ENCODE results near the gene ADAM10.

Gene ADAM10

GRCh38 chr15:58584789-58585461 lies 164.6 kb downstream of the ADAM10 start:
- TF ChIP-seq EZH2phosphoT487 (IDR thresholded peaks at IDR 0.05; ENCODE audit: borderline replicate concordance) (no peak), CTCF (conservative IDR thresholded peaks at IDR 0.05; ENCODE audit: low read length) (no peak)
- 0 out of 2 replicates have a peak, but pooled peaks cover 4% of the 10 kb centered on the region for H3F3A ChIP-seq (ENCODE audit: low read depth)
- no peaks in the 10 kb centered on the region for H3K9me2 ChIP-seq (replicated peaks; ENCODE audit: low read depth, low read length)
- H4K20me1 ChIP-seq (ENCODE audit: insufficient read depth, low read length, poor library complexity, severe bottlenecking), result no peaks in the 10 kb centered on the region
- H3K4me1 ChIP-seq (ENCODE audit: insufficient read depth, low read length, poor library complexity, severe bottlenecking), result peaks cover 23% of the 10 kb centered on the region
- H3K9me3 ChIP-seq (ENCODE audit: insufficient read depth, low read depth, low read length), result peaks cover 5% of the 10 kb centered on the region; the same call in 1 of the 2 replicates
- peak overlapping the region; percentile 67 for H3K4me2 ChIP-seq (ENCODE audit: low read depth, low read length, poor library complexity, severe bottlenecking)
- H3K27me3 ChIP-seq (ENCODE audit: insufficient read depth, low read length, poor library complexity, severe bottlenecking), result no peaks in the 10 kb centered on the region
- H3K4me3 ChIP-seq (ENCODE audit: low read length, poor library complexity, severe bottlenecking), result no peak overlapping the region
- H3K9ac ChIP-seq (ENCODE audit: low read depth, low read length, poor library complexity, severe bottlenecking), result peak overlapping the region; percentile 36
- no peaks in the 10 kb centered on the region for H3K36me3 ChIP-seq (ENCODE audit: insufficient read depth, low read length)
- no peaks in the 10 kb centered on the region for H3K79me2 ChIP-seq (ENCODE audit: insufficient read depth, low read length)
- H2AFZ ChIP-seq (ENCODE audit: low read length), result peak overlapping the region; percentile 29; the same call in 1 of the 2 replicates

- Histone ChIP-seq H3K9ac (ENCODE audit: low read depth, low read length, poor library complexity, severe bottlenecking) (no peak overlapping the region), H3K36me3 (ENCODE audit: insufficient read depth, low read length) (no peaks in the 10 kb centered on the region), H2AFZ (ENCODE audit: low read length) (no peak overlapping the region), H3K79me2 (ENCODE audit: insufficient read depth, low read length) (no peaks in the 10 kb centered on the region), H3K4me1 (ENCODE audit: insufficient read depth, low read length, poor library complexity, severe bottlenecking) (peaks cover 18% of the 10 kb centered on the region), H3K4me3 (ENCODE audit: low read length, poor library complexity, severe bottlenecking) (no peak overlapping the region), H3K4me2 (ENCODE audit: low read depth, low read length, poor library complexity, severe bottlenecking) (no peak overlapping the region), H3K9me3 (ENCODE audit: insufficient read depth, low read depth, low read length) (peaks cover 5% of the 10 kb centered on the region; the same call in 1 of the 2 replicates), H3K27me3 (ENCODE audit: insufficient read depth, low read length, poor library complexity, severe bottlenecking) (no peaks in the 10 kb centered on the region), H3F3A (ENCODE audit: low read depth) (no peaks in the 10 kb centered on the region), H4K20me1 (ENCODE audit: insufficient read depth, low read length, poor library complexity, severe bottlenecking) (no peaks in the 10 kb centered on the region), H3K9me2 (replicated peaks; ENCODE audit: low read depth, low read length) (no peaks in the 10 kb centered on the region)
- TF ChIP-seq CTCF (conservative IDR thresholded peaks at IDR 0.05; ENCODE audit: low read length) (no peak), EZH2phosphoT487 (IDR thresholded peaks at IDR 0.05; ENCODE audit: borderline replicate concordance) (no peak)
Observed at GRCh38 chr15:58583171-58583908, 166.2 kb downstream of the ADAM10 start.

- no peaks in the 10 kb centered on the region for H3F3A ChIP-seq (ENCODE audit: low read depth)
- H3K27me3 ChIP-seq (ENCODE audit: insufficient read depth, low read length, poor library complexity, severe bottlenecking), result no peaks in the 10 kb centered on the region
- no peak overlapping the region for H3K4me2 ChIP-seq (ENCODE audit: low read depth, low read length, poor library complexity, severe bottlenecking)
- no peak overlapping the region for H2AFZ ChIP-seq (ENCODE audit: low read length)
- no peaks in the 10 kb centered on the region for H3K36me3 ChIP-seq (ENCODE audit: insufficient read depth, low read length)
- no peaks in the 10 kb centered on the region for H3K9me2 ChIP-seq (replicated peaks; ENCODE audit: low read depth, low read length)
- no peak overlapping the region for H3K9ac ChIP-seq (ENCODE audit: low read depth, low read length, poor library complexity, severe bottlenecking)
- H3K4me3 ChIP-seq (ENCODE audit: low read length, poor library complexity, severe bottlenecking), result no peak overlapping the region
- H4K20me1 ChIP-seq (ENCODE audit: insufficient read depth, low read length, poor library complexity, severe bottlenecking), result no peaks in the 10 kb centered on the region
- H3K4me1 ChIP-seq (ENCODE audit: insufficient read depth, low read length, poor library complexity, severe bottlenecking), result peaks cover 18% of the 10 kb centered on the region
- TF ChIP-seq EZH2phosphoT487 (IDR thresholded peaks at IDR 0.05; ENCODE audit: borderline replicate concordance), result no peak
- no peak for TF ChIP-seq CTCF (conservative IDR thresholded peaks at IDR 0.05; ENCODE audit: low read length)
- H3K9me3 ChIP-seq (ENCODE audit: insufficient read depth, low read depth, low read length), result peaks cover 5% of the 10 kb centered on the region; the same call in 1 of the 2 replicates
- H3K79me2 ChIP-seq (ENCODE audit: insufficient read depth, low read length), result no peaks in the 10 kb centered on the region
Observed at GRCh38 chr15:58582160-58582559, 167.3 kb downstream of the ADAM10 start.

All from Loucy (cell line).